ENCODE measurements around the gene ESPN. TPM values are rescaled to one million over a fixed set of nuclear protein-coding genes. Genes with fewer than 3 reads are reported as not detected.

ESPN gene
- total and polyA plus RNA-seq, 12 donors = 0.16 to 10.8 (median 6.1) TPM

DNA sequence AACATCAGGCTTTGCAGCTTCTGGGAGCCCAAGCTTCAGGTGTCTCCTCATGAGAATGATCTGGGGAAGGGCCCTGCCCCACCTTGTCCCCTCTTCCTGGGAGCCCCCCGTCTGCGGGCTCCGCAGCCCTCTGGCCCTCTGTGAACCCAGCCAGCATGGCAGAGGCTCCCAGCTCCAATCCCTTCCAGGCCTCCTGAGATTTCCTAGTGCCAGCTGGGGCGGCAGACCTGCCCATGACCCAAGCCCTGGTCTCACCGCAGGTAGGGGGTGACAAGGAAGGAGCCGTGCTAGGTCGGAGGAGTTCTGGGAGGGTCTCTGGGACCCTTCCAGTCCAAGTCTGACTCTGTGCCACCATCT, 59.2 kb downstream of the ESPN start:
- intact Hi-C loops (cut with DNase I) = loop anchor here (10.0 kb wide), 1 partner anchor 161 kb away; no protein-coding TSS in a partner anchor
- no peak for DNase-seq
- Histone ChIP-seq H3K27ac (no peak overlapping the region), H3K9me3 (replicated peaks in 1 of 3) (no peaks in the 10 kb centered on the region), H3K4me3 (no peak overlapping the region), H3K27me3 (no peaks in the 10 kb centered on the region), H3K4me1 (replicated peaks in 1 of 2) (peaks cover 0 to 15% of the 10 kb centered on the region in 2 donors), H3K36me3 (replicated peaks in 1 of 2) (no peaks in the 10 kb centered on the region)
- 95 to 100% (median 97%) methylated on average over 2 to 7 of the region's 7 CpGs for WGBS, 4 donors
- TF ChIP-seq POLR2A (IDR thresholded peaks at IDR 0.05) = no peak

DNA sequence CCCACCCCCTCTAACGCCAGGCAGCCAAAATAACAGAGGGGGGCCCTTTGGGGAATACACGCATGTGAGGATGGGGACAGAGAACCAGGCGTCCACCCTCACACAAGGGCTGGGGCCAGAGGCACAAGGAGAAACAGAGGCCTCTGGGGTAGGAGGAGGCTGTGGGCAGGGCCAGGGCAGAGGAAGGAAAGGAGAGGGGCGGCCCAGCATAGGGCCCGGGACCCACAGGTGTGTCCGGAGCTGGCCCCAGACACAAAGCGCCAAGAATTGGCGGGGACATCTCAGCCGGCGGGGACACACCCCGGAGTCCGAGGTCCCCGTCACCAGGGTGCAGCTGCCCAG, 60.2 kb downstream of the ESPN start:
- Histone ChIP-seq H3K27ac (no peak overlapping the region), H3K4me1 (replicated peaks in 1 of 2) (peaks cover 0 to 21% of the 10 kb centered on the region in 2 donors), H3K4me3 (peak overlapping the region in 1 of 4 donors; percentile 20), H3K9me3 (replicated peaks in 1 of 3) (no peaks in the 10 kb centered on the region), H3K27me3 (no peaks in the 10 kb centered on the region), H3K36me3 (replicated peaks in 1 of 2) (no peaks in the 10 kb centered on the region)
- 44 to 67% (median 56%) methylated on average over 10 to 13 of the region's 13 CpGs for WGBS, 4 donors
- intact Hi-C loops (cut with DNase I) = loop anchor here (5.0 to 10.0 kb wide), 2 partner anchors 68 to 160 kb away; partner anchors contain the start of gene NOL9 (in 1 of the 2)
- TF ChIP-seq, protein P1, sequence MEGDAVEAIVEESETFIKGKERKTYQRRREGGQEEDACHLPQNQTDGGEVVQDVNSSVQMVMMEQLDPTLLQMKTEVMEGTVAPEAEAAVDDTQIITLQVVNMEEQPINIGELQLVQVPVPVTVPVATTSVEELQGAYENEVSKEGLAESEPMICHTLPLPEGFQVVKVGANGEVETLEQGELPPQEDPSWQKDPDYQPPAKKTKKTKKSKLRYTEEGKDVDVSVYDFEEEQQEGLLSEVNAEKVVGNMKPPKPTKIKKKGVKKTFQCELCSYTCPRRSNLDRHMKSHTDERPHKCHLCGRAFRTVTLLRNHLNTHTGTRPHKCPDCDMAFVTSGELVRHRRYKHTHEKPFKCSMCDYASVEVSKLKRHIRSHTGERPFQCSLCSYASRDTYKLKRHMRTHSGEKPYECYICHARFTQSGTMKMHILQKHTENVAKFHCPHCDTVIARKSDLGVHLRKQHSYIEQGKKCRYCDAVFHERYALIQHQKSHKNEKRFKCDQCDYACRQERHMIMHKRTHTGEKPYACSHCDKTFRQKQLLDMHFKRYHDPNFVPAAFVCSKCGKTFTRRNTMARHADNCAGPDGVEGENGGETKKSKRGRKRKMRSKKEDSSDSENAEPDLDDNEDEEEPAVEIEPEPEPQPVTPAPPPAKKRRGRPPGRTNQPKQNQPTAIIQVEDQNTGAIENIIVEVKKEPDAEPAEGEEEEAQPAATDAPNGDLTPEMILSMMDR (IDR thresholded peaks at IDR 0.05) = no peak
- no peak for TF ChIP-seq POLR2A (IDR thresholded peaks at IDR 0.05)
- DNase-seq = no peak

DNA sequence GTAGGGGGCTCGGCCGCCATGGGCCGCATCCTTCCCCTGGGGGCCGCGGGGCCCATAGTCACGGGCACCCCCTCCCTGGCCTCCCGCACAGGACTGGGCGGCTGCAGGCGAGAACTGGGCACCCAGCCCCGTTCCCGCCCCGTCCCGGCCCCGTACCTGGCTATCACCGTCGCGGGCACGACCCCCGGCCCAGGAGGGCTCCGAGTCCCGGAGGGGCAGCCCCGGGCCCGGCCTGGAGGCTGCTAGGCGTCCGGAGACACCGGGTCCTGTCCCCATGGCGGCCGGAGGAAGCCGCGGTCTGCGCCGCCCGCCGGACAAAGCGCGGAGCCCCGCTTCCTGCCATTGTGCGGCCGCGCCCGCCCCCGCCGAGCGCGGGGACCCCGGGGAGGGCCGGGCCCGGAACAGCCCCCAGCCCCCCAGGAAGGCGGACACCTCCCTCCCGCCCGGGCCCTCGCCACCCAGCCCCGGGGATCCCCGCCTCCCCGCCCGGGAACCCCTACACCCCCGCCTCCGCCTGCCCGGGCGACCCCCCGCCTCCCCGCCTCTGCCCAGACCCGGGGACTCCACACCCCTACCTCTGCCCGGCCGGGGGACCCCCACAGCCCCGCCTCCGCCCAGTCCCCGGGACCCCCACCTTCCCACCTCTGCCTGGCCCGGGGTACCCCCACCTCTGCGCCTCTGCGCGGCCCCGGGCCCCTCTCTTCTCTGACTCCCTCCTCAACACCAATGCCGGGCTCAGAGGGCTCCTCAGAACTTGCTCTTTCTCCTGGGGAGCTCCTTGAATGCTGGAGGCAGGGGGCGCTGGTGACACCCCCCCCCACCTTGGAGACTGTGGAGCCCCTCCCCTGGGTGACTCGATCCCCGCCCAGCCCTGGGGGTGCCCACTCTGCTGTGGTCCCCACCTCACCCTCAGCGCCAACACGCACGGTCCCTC, 60.9 kb downstream of the ESPN start:
- WGBS, 4 donors = 13 to 48% (median 18%) methylated on average over 3 to 75 of the region's 80 CpGs
- peak overlapping the region in 1 of 5 donors; percentile 29 for H3K27ac ChIP-seq
- H3K9me3 ChIP-seq (replicated peaks in 1 of 3) = no peaks in the 10 kb centered on the region
- no peak for DNase-seq
- H3K27me3 ChIP-seq = no peaks in the 10 kb centered on the region
- intact Hi-C loops (cut with DNase I) = loop anchor here (5.0 to 10.0 kb wide), 2 partner anchors 67 to 159 kb away; partner anchors contain the start of gene NOL9 (in 1 of the 2)
- no peaks in the 10 kb centered on the region for H3K36me3 ChIP-seq (replicated peaks in 1 of 2)
- TF ChIP-seq POLR2A (IDR thresholded peaks at IDR 0.05) = no peak
- TF ChIP-seq, protein P1 (IDR thresholded peaks at IDR 0.05) = no peak
- peak overlapping the region in 1 of 4 donors; percentile 20 for H3K4me3 ChIP-seq
- peaks cover 5 to 27% of the 10 kb centered on the region in 2 donors for H3K4me1 ChIP-seq (replicated peaks in 1 of 2)

DNA sequence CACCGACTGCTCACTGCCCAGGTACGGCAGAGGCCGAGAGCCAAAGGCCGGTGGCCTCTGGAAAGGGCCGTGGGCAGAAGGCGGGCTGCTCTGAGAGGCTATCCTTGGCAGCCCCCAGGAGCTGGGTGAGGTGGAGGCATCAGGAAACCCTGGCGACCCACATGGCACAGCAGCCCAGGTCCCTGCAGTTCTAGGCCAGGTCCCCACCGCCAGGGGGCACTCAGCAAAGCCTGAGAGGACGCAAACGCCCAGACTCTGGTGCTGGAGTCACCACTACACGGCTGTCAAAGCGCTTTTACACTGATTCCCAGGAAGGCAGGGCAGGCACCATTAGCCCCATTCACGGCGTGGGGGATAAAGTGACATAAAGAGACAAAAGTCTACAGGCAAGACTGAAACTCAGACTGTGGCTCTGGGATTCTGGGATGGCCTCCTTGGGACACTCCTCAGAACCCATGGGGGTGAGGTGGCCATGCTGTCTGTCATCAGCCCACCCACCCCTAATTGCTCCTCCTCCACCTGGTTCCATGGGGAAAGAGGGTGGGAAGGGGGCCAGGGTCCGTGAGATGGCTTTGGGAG, 61.9 kb downstream of the ESPN start:
- Histone ChIP-seq H3K27me3 (no peaks in the 10 kb centered on the region), H3K4me3 (no peak overlapping the region), H3K36me3 (replicated peaks in 1 of 2) (no peaks in the 10 kb centered on the region), H3K27ac (no peak overlapping the region), H3K4me1 (replicated peaks in 1 of 2) (peaks cover 14 to 36% of the 10 kb centered on the region in 2 donors), H3K9me3 (replicated peaks in 1 of 3) (no peaks in the 10 kb centered on the region)
- peak; percentile 86 to 95 (median 89) for DNase-seq
- 5 to 9% (median 7%) methylated on average over 10 to 15 of the region's 15 CpGs for WGBS, 4 donors
- TF ChIP-seq POLR2A (IDR thresholded peaks at IDR 0.05) = no peak
- TF ChIP-seq, protein P1 (IDR thresholded peaks at IDR 0.05) = peak; percentile 68 to 92 (median 86)
- intact Hi-C loops (cut with DNase I) = loop anchor here (5.0 to 10.0 kb wide), 2 partner anchors 66 to 158 kb away; partner anchors contain the start of gene NOL9 (in 1 of the 2)

Data from adrenal gland (tissue), 12 donors.